Mesodermal cell (in vitro differentiated cells): Measurements from ENCODE around the gene TRERF1. TPM values are rescaled to one million over a fixed set of nuclear protein-coding genes. Genes with fewer than 3 reads are reported as not detected.

Source experiments
- H3K27ac ChIP-seq: 2 replicates; pipeline ENCODE4 v1.7.0; 2013; ENCODE audit warnings: mild to moderate bottlenecking, low read depth, low read length, moderate library complexity; ENCODE audit not compliant: severe bottlenecking
- H3K36me3 ChIP-seq: 2 replicates; pipeline ENCODE4 v1.7.1; 2013; ENCODE audit warnings: mild to moderate bottlenecking, low read length, moderate library complexity; ENCODE audit not compliant: control insufficient read depth, insufficient read depth
- H3K4me1 ChIP-seq: one replicate; pipeline ENCODE4 v1.7.1; 2013; ENCODE audit warnings: mild to moderate bottlenecking, low read length; ENCODE audit not compliant: insufficient read depth, control insufficient read depth, poor library complexity, severe bottlenecking
- H3K4me3 ChIP-seq: 2 replicates; pipeline ENCODE4 v1.7.0; 2013; ENCODE audit warnings: low read length, control low read depth, mild to moderate bottlenecking; ENCODE audit not compliant: insufficient read depth, poor library complexity, severe bottlenecking; ENCODE audit errors: extremely low read depth
- H3K9me3 ChIP-seq: 2 replicates; pipeline ENCODE4 v1.7.1; 2013; ENCODE audit warnings: mild to moderate bottlenecking, low read length, moderate library complexity; ENCODE audit not compliant: control insufficient read depth
- WGBS, 2 experiments: methylation state at CpG; one replicate each; pipeline ENCODE4 v1.1.5; 2013; ENCODE audit warnings: missing lambda C conversion rate in 2 of 2; ENCODE audit not compliant: insufficient coverage in 2 of 2; 5-methylcytosine and 5-hydroxymethylcytosine counted together
- polyA plus RNA-seq, 2 experiments: library from polyadenylated mRNA; stranded (reverse); fragments of 50-300 nt; gene quantifications; one replicate each; pipeline ENCODE4 v1.2.3, GENCODE V29; 2013

The TRERF1 gene
- 5.0 TPM for polyA plus RNA-seq (2013, experiment 1 of 2)
- 5.7 TPM for polyA plus RNA-seq (2013, experiment 2 of 2)

- H3K4me1 ChIP-seq: peaks cover 13% of the 10 kb centered on the region
- H3K4me3 ChIP-seq: peak within 1 kb of the TSS; percentile 76
- no peaks in the 10 kb centered on the region for H3K9me3 ChIP-seq
- peak within 1 kb of the TSS; percentile 87 for H3K27ac ChIP-seq
- H3K36me3 ChIP-seq: no peaks in the 10 kb centered on the region
- WGBS, 2 experiments: 0 to 1% methylated on average over 10 to 17 of the region's 36 CpGs
These were observed at the start of gene TRERF1 for GRCh38 chr6:42451333-42452170. TRERF1 (minus strand) TSS chr6:42451926; CDS start chr6:42269590, 182,336 bp downstream.

GRCh38 chr6:42498473-42499128, 46.9 kb upstream of the TRERF1 start:
- Histone ChIP-seq H3K36me3 (no peaks in the 10 kb centered on the region), H3K27ac (no peak overlapping the region), H3K4me3 (no peak overlapping the region), H3K9me3 (no peaks in the 10 kb centered on the region), H3K4me1 (no peaks in the 10 kb centered on the region)
- 86 to 88% methylated on average over 5 to 7 of the region's 7 CpGs for WGBS, 2 experiments

GRCh38 chr6:42493914-42494539, 42.3 kb upstream of the TRERF1 start:
- Histone ChIP-seq H3K27ac (no peak overlapping the region), H3K9me3 (no peaks in the 10 kb centered on the region), H3K4me1 (no peaks in the 10 kb centered on the region), H3K36me3 (no peaks in the 10 kb centered on the region), H3K4me3 (no peak overlapping the region)
- WGBS, 2 experiments: 97 to 98% methylated on average over 8 to 10 of the region's 14 CpGs

- H3K36me3 ChIP-seq: no peaks in the 10 kb centered on the region
- H3K9me3 ChIP-seq: no peaks in the 10 kb centered on the region
- H3K27ac ChIP-seq: no peak overlapping the region
- no peak overlapping the region for H3K4me3 ChIP-seq
- WGBS, 2 experiments: 83% methylated on average over 1 of the region's 2 CpGs; no CpG with 5 or more reads in 1 of the 2 experiments
- H3K4me1 ChIP-seq: no peaks in the 10 kb centered on the region
These were observed 36.4 kb upstream of the TRERF1 start for GRCh38 chr6:42488129-42488528.

GRCh38 chr6:42484261-42484660, 32.5 kb upstream of the TRERF1 start:
- WGBS, 2 experiments: 70 to 100% methylated on average over 1 of the region's 1 CpG
- H3K27ac ChIP-seq: no peak overlapping the region

GRCh38 chr6:42482174-42482573, 30.4 kb upstream of the TRERF1 start:
- 88 to 100% methylated on average over 1 of the region's 1 CpG for WGBS, 2 experiments
- no peak overlapping the region for H3K27ac ChIP-seq
- H3K4me3 ChIP-seq: no peak overlapping the region
- no peaks in the 10 kb centered on the region for H3K4me1 ChIP-seq
- H3K36me3 ChIP-seq: no peaks in the 10 kb centered on the region
- no peaks in the 10 kb centered on the region for H3K9me3 ChIP-seq

More at GRCh38 chr6:42484261-42484660, 32.5 kb upstream of the TRERF1 start:
- Histone ChIP-seq H3K4me1 (no peaks in the 10 kb centered on the region), H3K9me3 (no peaks in the 10 kb centered on the region), H3K4me3 (no peak overlapping the region), H3K36me3 (no peaks in the 10 kb centered on the region)

GRCh38 chr6:42471714-42472113, 20.0 kb upstream of the TRERF1 start:
- Histone ChIP-seq H3K9me3 (peaks cover 6% of the 10 kb centered on the region), H3K4me1 (no peaks in the 10 kb centered on the region), H3K36me3 (no peaks in the 10 kb centered on the region), H3K27ac (no peak overlapping the region), H3K4me3 (no peak overlapping the region)
- 55 to 100% methylated on average over 1 to 2 of the region's 3 CpGs for WGBS, 2 experiments

GRCh38 chr6:42471142-42471541, 19.4 kb upstream of the TRERF1 start:
- Histone ChIP-seq H3K4me1 (no peaks in the 10 kb centered on the region), H3K27ac (no peak overlapping the region), H3K36me3 (no peaks in the 10 kb centered on the region), H3K4me3 (no peak overlapping the region), H3K9me3 (peaks cover 6% of the 10 kb centered on the region)
- WGBS, 2 experiments: 85 to 86% methylated on average over 1 to 2 of the region's 3 CpGs

- no peaks in the 10 kb centered on the region for H3K4me1 ChIP-seq
- H3K4me3 ChIP-seq: no peak overlapping the region
- 80% methylated on average over 1 of the region's 1 CpG; no CpG with 5 or more reads in 1 of the 2 experiments for WGBS, 2 experiments
These were observed 16.5 kb upstream of the TRERF1 start for GRCh38 chr6:42468273-42468672.

GRCh38 chr6:42467651-42468050, 15.9 kb upstream of the TRERF1 start:
- Histone ChIP-seq H3K4me1 (no peaks in the 10 kb centered on the region), H3K4me3 (no peak overlapping the region), H3K36me3 (no peaks in the 10 kb centered on the region), H3K9me3 (peaks cover 6% of the 10 kb centered on the region), H3K27ac (no peak overlapping the region)
- WGBS, 2 experiments: 70 to 100% methylated on average over 1 of the region's 1 CpG

More at GRCh38 chr6:42468273-42468672, 16.5 kb upstream of the TRERF1 start:
- Histone ChIP-seq H3K27ac (no peak overlapping the region), H3K9me3 (peaks cover 6% of the 10 kb centered on the region), H3K36me3 (no peaks in the 10 kb centered on the region)
